Stimulated activated CD8-positive, alpha-beta memory T cell treated with anti-CD3 and anti-CD28 coated beads, Interleukin-12 subunit alpha, Interleukin-12 subunit beta, amount 100 ng/mL, for 4 hours (primary cell): ENCODE results near the gene PRR14.
"Not testable (repeated sequence)": the region's sequence is repeated elsewhere in the genome, so short reads cannot be mapped to it uniquely, and the experiment has no call there.

Experiments
- DNase-seq: peaks from one replicate; pipeline ENCODE4 v3.0.0-alpha.2; 2020; ENCODE audit warnings: low read depth

PRR14 gene

DNA sequence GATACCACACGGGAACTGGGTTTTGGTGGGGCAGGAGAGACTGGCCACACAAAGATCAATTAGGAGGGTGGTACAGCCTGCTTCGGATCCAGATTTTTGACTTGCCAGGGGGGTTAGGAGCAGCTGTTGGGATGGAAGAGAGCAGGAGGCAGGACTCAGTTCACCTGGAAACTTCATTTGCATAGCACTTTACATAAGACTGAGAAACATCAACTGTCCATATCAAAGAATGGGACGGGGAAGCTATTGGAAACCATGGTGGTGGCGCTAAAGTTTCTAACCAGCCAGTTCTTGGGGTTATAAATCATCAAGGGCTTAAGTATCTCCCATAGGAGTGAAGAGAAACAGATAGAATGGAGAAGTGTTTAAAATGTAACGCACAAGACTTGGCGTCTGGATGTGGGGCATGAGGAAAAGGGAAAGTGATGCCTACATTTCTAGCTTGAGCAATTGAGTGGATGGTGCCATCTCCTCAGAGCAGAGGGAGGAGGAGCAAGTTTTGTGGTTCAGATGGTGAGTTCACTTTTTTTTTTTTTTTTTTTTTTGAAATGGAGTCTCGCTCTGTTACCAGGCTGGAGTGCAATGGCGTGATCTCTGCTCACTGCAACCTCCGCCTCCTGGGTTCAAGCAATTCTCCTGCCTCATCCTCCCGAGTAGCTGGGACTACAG, 41.8 kb downstream of the PRR14 start:
- no peak for DNase-seq

DNA sequence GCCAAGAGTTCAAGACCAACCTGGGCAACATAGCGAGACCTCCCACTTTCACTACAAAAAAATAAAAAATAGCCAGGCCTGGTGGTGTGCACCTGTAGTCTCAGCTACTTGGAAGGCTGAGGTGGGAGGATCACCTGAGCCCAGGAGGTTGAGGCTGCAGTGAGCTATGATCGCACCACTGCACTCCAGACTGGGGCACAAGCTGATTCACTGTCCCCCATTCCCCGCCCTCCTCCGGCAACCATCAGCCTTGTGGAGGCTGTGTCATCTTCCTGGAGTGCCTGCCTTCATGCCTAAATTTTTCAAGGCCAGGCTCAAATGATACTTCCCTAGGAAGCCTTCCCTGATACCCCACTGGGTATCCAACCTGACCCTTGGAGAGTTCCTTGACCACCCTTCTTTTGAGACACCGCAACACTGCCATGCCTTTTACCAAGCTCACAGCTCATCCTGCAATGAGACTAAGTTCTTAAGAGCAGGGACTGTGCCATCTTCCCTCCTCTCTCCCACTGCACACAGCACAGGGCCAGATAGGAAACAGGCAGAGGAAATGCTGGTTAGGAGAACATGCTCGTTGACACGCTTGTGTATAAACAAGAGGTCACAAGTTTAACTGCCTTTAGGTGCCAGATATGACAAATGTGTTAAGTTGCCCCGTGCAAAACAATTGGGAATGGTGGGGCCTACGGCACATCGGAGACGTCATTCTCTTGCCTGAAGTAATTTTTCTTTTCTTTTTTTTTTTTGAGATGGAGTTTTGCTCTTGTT, 44.4 kb downstream of the PRR14 start:
- no peak for DNase-seq

DNA sequence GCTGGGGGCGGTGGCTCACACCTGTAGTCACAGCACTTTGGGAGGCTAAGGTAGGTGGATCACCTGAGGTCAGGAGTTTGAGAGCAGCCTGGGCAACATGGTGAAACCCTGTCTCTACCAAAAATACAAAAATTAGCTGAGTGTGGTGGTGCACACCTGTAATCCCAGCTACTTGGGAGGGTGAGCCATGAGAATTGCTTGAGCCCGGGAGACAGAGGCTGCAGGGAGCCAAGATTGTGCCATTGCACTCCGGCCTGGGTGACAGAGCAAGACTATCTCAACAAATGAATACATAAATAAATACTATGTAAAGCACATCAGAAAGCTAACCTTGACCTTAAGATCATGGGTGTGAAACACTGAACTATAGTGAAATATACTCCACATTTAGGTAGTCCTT, 45.9 kb downstream of the PRR14 start:
- not testable (repeated sequence) for DNase-seq

DNA sequence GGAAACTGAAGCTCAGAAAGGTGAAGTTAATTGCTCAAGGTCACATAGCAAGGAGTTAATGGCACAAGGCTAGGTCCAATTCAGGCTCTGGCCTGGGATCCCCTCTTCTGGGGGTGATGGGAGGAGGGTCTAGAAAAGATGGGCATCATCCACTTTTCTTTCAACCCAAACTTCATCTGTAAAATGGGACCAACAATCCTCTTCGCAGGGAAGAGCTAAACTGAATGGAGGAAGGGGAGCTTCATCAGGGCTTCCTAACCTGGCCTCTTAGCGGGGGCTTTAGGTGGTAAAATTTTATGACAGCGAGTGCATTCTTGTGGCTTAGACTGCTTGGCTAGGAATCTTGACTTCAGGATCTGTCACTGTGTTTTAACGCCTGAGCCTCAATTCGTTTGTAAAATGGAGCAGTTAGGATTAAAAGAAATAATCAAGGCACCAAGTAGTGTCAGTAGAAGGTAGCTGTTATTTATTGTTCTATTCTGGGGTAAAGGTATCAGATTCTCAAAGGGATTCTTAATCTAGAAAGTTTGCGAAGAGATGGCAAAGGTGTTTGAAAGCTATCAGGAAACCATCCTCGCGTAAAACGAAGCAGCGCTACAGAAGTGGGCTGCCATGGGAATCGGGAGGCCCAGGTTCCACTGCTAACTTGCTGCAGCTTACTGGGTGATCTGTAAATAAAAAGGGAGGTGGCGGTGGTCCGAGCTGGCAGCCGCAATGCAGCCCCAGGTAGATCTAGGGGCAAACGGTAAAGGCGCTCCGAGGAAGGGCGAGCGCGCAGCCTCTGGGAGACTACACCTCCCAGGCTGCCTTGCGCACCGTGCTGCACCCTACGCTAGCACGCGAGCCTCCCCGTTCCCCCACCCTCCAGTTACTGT, 46.7 kb downstream of the PRR14 start:
- DNase-seq, result no peak

DNA sequence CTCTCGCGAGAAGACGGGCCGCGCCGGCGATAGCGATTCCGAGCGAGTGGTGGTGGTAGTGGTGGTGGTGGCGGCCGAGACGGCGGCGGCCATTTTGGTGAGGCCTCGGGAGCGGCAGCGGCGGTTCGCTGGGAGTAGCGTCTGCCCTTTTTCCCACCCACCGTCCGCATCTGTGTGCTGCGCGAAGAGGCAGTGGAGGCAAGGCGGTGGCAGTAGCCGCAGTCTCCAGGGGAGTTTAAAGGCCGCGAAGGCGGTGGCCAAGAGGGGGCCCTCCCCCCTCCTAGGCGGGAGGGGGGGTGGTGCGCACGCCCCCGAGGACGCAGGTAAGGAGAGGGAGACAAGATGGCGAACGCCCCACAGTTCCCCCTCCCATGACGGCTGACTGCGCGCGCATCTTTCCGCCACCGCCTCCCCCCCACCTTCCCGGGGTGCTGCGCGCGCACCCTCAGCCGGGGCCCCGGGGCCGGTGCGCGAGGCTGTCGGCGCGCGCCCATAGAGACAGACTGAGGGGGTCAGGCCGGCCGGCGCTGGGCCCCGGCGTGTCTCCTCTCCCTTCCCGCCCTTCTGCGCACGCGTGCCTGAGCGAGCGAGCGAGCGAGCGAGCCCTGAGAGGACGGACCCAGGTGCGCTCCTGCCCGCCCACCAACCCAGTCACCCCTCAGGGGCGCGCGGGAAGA, 47.5 kb downstream of the PRR14 start:
- DNase-seq, result peak; percentile 98

DNA sequence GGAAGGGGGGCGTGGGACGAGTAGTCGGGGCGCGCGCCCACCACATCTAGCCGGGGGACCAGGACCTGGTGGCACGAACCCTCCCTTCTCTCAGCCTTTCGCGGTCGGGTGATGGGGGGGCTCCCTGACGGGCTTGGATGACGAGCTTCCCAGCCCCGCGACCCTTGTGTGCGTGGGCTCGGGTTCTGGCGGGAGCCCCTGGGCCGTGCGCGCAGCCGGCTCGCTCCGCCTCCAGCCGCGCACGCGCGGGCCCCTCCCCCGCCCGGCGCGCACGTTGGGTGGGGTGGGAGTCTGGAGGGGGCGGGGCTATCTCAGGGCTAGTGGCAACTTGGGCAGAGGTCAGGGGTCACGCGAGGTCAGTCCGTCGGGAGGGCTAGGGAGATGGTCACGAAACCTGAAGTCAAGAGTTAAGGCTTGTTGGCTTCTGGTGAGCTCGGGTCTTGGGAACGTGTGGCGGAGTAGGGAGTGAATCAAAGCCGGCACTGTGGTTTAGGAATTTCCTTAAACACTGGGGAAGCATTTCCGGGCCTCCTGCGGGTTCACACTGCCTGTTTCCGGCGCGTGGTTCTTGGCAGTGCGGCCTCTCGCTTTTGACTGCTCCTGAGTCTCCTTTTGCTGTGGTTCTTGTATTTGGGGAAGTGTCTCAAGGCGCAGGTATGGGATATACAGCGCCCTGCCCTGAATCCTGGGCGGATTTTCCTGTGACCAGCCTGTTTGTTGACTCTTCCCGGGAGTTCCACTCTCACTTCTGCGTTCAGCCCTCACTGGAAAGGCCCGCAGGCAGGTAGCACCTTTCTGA, 48.3 kb downstream of the PRR14 start, which contains the start of gene SRCAP:
Gene SRCAP (plus strand): TSS at position 356 of the 799 bp plus-strand sequence. CDS start 1,654 bp downstream, outside the sequence.
- peak; percentile 82 for DNase-seq

DNA sequence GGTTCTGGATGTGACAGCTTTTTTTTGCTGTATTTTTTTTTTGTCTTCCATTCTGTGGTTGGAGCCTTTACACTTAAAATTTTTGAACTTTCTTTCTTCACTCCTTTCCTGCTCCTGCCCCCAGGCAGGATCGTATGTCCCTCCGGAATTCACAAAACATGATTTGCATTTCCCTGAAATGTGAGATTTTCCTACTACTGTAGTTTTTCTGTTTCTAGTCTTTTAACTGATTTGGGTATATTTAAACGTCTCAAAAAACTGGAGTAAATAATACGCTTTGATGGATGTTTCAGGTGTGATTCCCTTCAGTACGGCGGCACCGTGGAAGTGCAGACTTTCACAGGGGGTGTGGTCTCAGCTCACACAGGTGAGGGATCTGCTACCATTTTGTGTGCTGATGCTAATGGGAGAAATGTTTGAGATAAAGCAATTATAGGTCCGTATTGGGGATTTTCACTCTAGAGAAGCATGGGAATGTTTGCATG, 48.9 kb downstream of the PRR14 start:
- no peak for DNase-seq

DNA sequence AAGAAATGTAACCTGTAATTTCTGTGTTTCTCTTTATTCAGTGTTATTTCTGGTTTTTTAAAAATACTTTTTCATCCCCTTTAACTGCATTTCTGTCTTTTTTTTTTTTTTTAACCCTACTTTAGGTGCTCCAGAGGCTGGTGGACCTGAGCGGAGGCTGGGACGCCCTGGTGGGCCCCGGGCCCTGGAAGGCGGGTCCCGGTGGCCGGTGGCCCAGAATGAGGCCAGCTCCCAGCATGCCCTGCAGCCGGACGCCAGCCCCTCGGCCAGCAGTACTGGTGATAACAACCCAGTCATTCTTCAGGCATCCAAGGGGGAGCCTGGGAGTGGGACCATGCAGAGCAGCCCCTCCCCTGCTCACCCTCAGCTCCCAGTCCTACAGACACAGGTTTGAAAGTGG, 49.7 kb downstream of the PRR14 start:
- no peak for DNase-seq

DNA sequence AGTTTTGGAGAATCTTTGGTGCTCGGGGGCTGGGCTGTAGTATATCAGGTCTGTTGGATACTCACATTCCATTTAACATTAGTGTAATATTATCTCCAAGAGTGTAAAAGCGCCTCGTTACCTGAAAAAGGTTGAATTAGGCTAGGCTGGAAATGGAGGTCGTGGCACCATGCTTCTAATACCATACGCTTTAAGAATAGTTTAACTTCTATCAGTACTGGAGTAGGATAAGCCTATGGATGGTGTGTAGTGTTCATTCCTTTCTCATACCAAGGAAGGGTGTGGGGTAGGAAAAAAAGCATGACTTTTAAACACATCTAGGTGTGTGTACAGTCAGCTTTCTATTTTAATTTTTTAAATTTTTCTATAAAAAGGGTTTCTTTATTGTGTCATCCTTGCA, 50.2 kb downstream of the PRR14 start:
- DNase-seq, result no peak

DNA sequence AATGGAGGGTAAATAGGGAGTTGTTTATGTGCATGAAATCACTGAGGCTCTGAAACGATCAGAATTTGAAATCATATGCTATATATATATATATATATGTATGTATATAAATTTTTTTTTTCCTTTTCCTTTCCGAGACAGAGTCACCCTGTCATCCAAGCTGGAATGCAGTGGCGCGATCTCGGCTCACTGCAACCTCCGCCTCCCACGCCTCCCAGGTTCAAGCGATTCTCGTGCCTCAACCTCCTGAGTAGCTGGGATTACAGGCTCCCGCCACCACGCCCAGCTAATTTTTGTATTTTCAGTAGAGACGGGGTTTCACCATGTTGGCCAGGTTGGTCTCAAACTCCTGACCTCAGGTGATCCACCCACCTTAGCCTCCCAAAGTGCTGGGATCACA, 52.3 kb downstream of the PRR14 start:
- DNase-seq, result not testable (repeated sequence)

DNA sequence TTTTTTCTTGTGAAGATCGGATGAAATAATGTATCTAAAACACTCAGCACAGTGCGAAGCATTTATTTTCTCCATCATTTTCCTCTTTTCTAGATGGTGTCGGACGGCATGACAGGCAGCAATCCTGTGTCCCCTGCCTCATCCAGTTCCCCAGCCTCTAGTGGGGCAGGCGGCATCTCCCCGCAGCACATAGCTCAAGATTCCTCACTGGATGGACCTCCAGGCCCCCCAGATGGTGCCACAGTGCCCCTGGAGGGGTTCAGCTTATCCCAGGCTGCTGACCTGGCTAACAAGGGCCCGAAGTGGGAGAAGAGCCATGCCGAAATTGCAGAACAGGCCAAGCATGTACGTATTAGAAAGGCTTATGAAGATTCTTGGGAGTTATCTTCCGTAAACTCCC, 53.2 kb downstream of the PRR14 start:
- DNase-seq, result no peak
